PFSK-1 (cell line): Measurements from ENCODE around the gene HMX2.

Source experiments
- POLR2AphosphoS5 ChIP-seq: IDR thresholded peaks from 2 replicates; pipeline ENCODE4 v1.6.1; 2012; ENCODE audit warnings: low read depth, mild to moderate bottlenecking, control low read depth, low read length, moderate library complexity
- TAF1 ChIP-seq: IDR thresholded peaks from 2 replicates; pipeline ENCODE4 v1.6.1; 2012; ENCODE audit warnings: low read length, control low read depth, borderline replicate concordance; ENCODE audit not compliant: insufficient read depth
- TF ChIP-seq, protein P1 (sequence below), 2 experiments: IDR thresholded peaks; 2 replicates each; pipeline versions ENCODE4 v1.6.1 to v1.8.0; 2011 to 2012; ENCODE audit warnings: low read depth in 2 of 2, low read length in 2 of 2, control low read depth in 1 of 2, inconsistent platforms in 1 of 2, mild to moderate bottlenecking in 1 of 2, moderate library complexity in 1 of 2; ENCODE audit not compliant: insufficient read depth in 1 of 2

DNA sequence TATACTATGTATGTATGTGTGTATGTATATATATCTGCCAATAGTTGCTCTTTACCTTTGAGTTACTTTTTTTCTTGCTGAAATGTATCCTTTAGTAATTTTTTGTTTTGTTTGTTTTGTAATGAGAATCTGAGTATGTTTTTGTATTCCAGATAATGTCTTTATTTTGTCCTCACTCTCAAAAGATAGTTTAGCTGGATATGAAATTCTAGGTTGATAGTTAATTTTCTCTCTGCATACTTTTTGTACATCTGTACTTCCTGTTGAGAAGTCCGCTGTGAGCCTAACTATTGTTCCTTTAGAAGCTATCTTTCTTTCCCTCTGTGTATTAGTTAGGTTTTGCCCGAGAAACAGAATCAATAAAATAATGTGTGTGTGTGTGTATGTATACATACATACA is 35.8 kb downstream of the HMX2 start:
- TF ChIP-seq POLR2AphosphoS5: no peak
- TF ChIP-seq, protein P1, sequence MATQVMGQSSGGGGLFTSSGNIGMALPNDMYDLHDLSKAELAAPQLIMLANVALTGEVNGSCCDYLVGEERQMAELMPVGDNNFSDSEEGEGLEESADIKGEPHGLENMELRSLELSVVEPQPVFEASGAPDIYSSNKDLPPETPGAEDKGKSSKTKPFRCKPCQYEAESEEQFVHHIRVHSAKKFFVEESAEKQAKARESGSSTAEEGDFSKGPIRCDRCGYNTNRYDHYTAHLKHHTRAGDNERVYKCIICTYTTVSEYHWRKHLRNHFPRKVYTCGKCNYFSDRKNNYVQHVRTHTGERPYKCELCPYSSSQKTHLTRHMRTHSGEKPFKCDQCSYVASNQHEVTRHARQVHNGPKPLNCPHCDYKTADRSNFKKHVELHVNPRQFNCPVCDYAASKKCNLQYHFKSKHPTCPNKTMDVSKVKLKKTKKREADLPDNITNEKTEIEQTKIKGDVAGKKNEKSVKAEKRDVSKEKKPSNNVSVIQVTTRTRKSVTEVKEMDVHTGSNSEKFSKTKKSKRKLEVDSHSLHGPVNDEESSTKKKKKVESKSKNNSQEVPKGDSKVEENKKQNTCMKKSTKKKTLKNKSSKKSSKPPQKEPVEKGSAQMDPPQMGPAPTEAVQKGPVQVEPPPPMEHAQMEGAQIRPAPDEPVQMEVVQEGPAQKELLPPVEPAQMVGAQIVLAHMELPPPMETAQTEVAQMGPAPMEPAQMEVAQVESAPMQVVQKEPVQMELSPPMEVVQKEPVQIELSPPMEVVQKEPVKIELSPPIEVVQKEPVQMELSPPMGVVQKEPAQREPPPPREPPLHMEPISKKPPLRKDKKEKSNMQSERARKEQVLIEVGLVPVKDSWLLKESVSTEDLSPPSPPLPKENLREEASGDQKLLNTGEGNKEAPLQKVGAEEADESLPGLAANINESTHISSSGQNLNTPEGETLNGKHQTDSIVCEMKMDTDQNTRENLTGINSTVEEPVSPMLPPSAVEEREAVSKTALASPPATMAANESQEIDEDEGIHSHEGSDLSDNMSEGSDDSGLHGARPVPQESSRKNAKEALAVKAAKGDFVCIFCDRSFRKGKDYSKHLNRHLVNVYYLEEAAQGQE (IDR thresholded peaks at IDR 0.05; ENCODE audit: insufficient read depth in 1 of 2, low read depth in 2 of 2, low read length in 2 of 2): no peak
- TF ChIP-seq TAF1: no peak
